IMR-90 (cell line): ENCODE measurements around the gene ZXDC. TPM values are rescaled to one million over a fixed set of nuclear protein-coding genes. Genes with fewer than 3 reads are reported as not detected.

ENCODE experiments used
- ATAC-seq: fragments of 200-7000 bp; cut with Tn5 transposase; 2 replicates; pipeline ENCODE4 v1.9.1; 2020; ENCODE audit warnings: low read depth, mild to moderate bottlenecking, moderate library complexity
- BruUV-seq: library from RNA; stranded (reverse); fragments of 400-500 nt; replicated peaks from 2 replicates; lab custom pipeline; 2021; lab: Mats Ljungman, UMichigan
- CTCF ChIA-PET: fragments of 300-600 bp; formaldehyde crosslinking; extraction: SDS; loops from one replicate; lab custom pipeline; 2021; ENCODE audit warnings: antibody characterized with exemption; lab: Yijun Ruan, JAX
- POLR2A ChIA-PET: fragments of 300-600 bp; sonication (Branson Sonifier 250); formaldehyde crosslinking; loops from one replicate; lab custom pipeline; 2022; ENCODE audit warnings: antibody characterized with exemption; ENCODE audit not compliant: unreplicated experiment; lab: Charles Lee
- DNase-seq: peaks from one replicate; pipeline ENCODE4 v3.0.0; 2013
- H2AFZ ChIP-seq: replicated peaks from 2 replicates; pipeline ENCODE3; 2013; ENCODE audit warnings: low read length, mild to moderate bottlenecking; ENCODE audit not compliant: poor library complexity
- H2AK5ac ChIP-seq: 2 replicates; pipeline ENCODE4 v1.6.1; 2013; ENCODE audit warnings: low read depth, low read length, inconsistent platforms
- H2AK9ac ChIP-seq: replicated peaks from 2 replicates; pipeline ENCODE3; 2013; ENCODE audit warnings: mild to moderate bottlenecking, low read depth, low read length, moderate library complexity; ENCODE audit not compliant: poor library complexity
- H2BK120ac ChIP-seq: 2 replicates; pipeline ENCODE4 v1.6.1; 2013; ENCODE audit warnings: low read depth, low read length, inconsistent platforms
- H2BK15ac ChIP-seq: 3 replicates; pipeline ENCODE4 v1.6.1; 2013; ENCODE audit warnings: low read depth, low read length, inconsistent platforms
- H2BK20ac ChIP-seq: 2 replicates; pipeline ENCODE4 v1.6.1; 2013; ENCODE audit warnings: low read depth, mild to moderate bottlenecking, inconsistent platforms, low read length, moderate library complexity
- H2BK5ac ChIP-seq: 2 replicates; pipeline ENCODE4 v1.6.1; 2013; ENCODE audit warnings: mild to moderate bottlenecking, low read depth, low read length, inconsistent platforms; ENCODE audit not compliant: poor library complexity, severe bottlenecking
- H3K14ac ChIP-seq: replicated peaks from 2 replicates; pipeline ENCODE4 v1.6.1; 2013; ENCODE audit warnings: low read depth, low read length, inconsistent platforms
- H3K18ac ChIP-seq: 2 replicates; pipeline ENCODE4 v1.6.1; 2013; ENCODE audit warnings: low read depth, low read length, control low read depth
- H3K23ac ChIP-seq: 2 replicates; pipeline ENCODE4 v1.6.1; 2013; ENCODE audit warnings: low read depth, low read length, inconsistent platforms
- H3K27ac ChIP-seq: 2 replicates; pipeline ENCODE4 v1.5.1; 2013; ENCODE audit warnings: mild to moderate bottlenecking, control low read depth, low read length; ENCODE audit not compliant: insufficient read depth
- H3K27me3 ChIP-seq: 2 replicates; pipeline ENCODE4 v1.6.1; 2013; ENCODE audit warnings: low read length; ENCODE audit not compliant: control insufficient read depth, insufficient read depth
- H3K36me3 ChIP-seq: 2 replicates; pipeline ENCODE4 v1.6.1; 2013; ENCODE audit warnings: low read length, mixed read lengths; ENCODE audit not compliant: control insufficient read depth, insufficient read depth
- H3K4ac ChIP-seq: 2 replicates; pipeline ENCODE4 v1.6.1; 2013; ENCODE audit warnings: low read depth, low read length, inconsistent platforms
- H3K4me1 ChIP-seq: 2 replicates; pipeline ENCODE4 v1.6.1; 2013; ENCODE audit warnings: low read length, mixed read lengths; ENCODE audit not compliant: control insufficient read depth, insufficient read depth
- H3K4me2 ChIP-seq: 2 replicates; pipeline ENCODE4 v1.6.1; 2013; ENCODE audit warnings: low read depth, mild to moderate bottlenecking, control low read depth, low read length, moderate library complexity
- H3K4me3 ChIP-seq: 2 replicates; pipeline ENCODE4 v1.5.1; 2013; ENCODE audit warnings: low read depth, mild to moderate bottlenecking, control low read depth, low read length, moderate library complexity; ENCODE audit not compliant: insufficient read depth
- H3K56ac ChIP-seq: 2 replicates; pipeline ENCODE4 v1.6.1; 2013; ENCODE audit warnings: low read length, inconsistent platforms; ENCODE audit not compliant: insufficient read depth; ENCODE audit errors: extremely low read depth
- H3K79me1 ChIP-seq, 2 experiments: 2 replicates each; pipeline ENCODE4 v1.6.1; 2013; ENCODE audit warnings: low read length in 2 of 2, inconsistent platforms in 1 of 2, low read depth in 1 of 2
- H3K9ac ChIP-seq: 2 replicates; pipeline ENCODE4 v1.6.1; 2013; ENCODE audit warnings: low read depth, low read length, control low read depth
- H3K9me1 ChIP-seq: 2 replicates; pipeline ENCODE4 v1.6.1; 2013; ENCODE audit warnings: low read length, inconsistent platforms; ENCODE audit not compliant: insufficient read depth
- H3K9me3 ChIP-seq: 2 replicates; pipeline ENCODE4 v1.6.1; 2013; ENCODE audit warnings: low read length; ENCODE audit not compliant: control insufficient read depth, insufficient read depth
- H4K20me1 ChIP-seq: 2 replicates; pipeline ENCODE4 v1.6.1; 2013; ENCODE audit warnings: low read length, inconsistent platforms; ENCODE audit not compliant: insufficient read depth
- H4K5ac ChIP-seq: 2 replicates; pipeline ENCODE4 v1.6.1; 2013; ENCODE audit warnings: mild to moderate bottlenecking, low read depth, low read length, control low read depth
- H4K8ac ChIP-seq, 2 experiments: 2 replicates each; pipeline ENCODE4 v1.6.1; 2013; ENCODE audit warnings: low read depth in 2 of 2, low read length in 2 of 2, control low read depth in 1 of 2, inconsistent platforms in 1 of 2
- H4K91ac ChIP-seq: 2 replicates; pipeline ENCODE4 v1.6.1; 2013; ENCODE audit warnings: low read depth, low read length, inconsistent platforms; ENCODE audit not compliant: insufficient read depth
- BHLHE40 ChIP-seq: fragments of 150-350 bp; IDR thresholded peaks from 2 replicates; pipeline ENCODE4 v1.6.1; 2016; ENCODE audit warnings: mild to moderate bottlenecking, low read depth, low read length
- ELK1 ChIP-seq: fragments of 150-350 bp; IDR thresholded peaks from 2 replicates; pipeline ENCODE4 v1.6.1; 2016; ENCODE audit warnings: low read depth, mild to moderate bottlenecking, low read length, moderate library complexity, borderline replicate concordance
- MXI1 ChIP-seq: IDR thresholded peaks from 2 replicates; pipeline ENCODE4 v1.6.1; 2012; ENCODE audit warnings: low read depth, mild to moderate bottlenecking, low read length, moderate library complexity, borderline replicate concordance
- POLR2A ChIP-seq: IDR thresholded peaks from 2 replicates; pipeline ENCODE4 v1.6.1; 2012; ENCODE audit warnings: mild to moderate bottlenecking, low read depth, low read length
- RFX5 ChIP-seq: IDR thresholded peaks from 2 replicates; pipeline ENCODE4 v1.8.0; 2012; ENCODE audit warnings: low read depth, mild to moderate bottlenecking, low read length, moderate library complexity
- WGBS, 2 experiments: methylation state at CpG; one replicate each; pipeline versions ENCODE4 v1.1.5 to v1.1.7; 2013; ENCODE audit warnings: missing lambda C conversion rate in 2 of 2; ENCODE audit not compliant: insufficient read length in 1 of 2; ENCODE audit errors: extremely low coverage in 2 of 2; 5-methylcytosine and 5-hydroxymethylcytosine counted together
- dilution Hi-C: fragments of 300-500 bp; cut with HindIII; formaldehyde crosslinking; loops from one replicate; pipeline ENCODE4 v1.14.3; 2018; ENCODE audit warnings: low sequenced_read_pairs; ENCODE audit not compliant: unreplicated experiment
- in situ Hi-C: fragments of 300-500 bp; cut with MboI; formaldehyde crosslinking; loops from 3 replicates; pipeline ENCODE4 v1.14.3; 2019; ENCODE audit warnings: low sequenced_read_pairs, inconsistent platforms, mixed read lengths
- intact Hi-C: fragments of 100-400 bp; cut with micrococcal nuclease; formaldehyde crosslinking; loops from 2 replicates; pipeline ENCODE4 v1.10.0; 2022
- polyA plus RNA-seq, 3 experiments: library from polyadenylated mRNA; depleted of rRNA; stranded (reverse); fragments of >200 nt; gene quantifications; 2 replicates each; pipeline ENCODE4 v1.2.3, GENCODE V29; 2012; ENCODE audit warnings: low replicate concordance in 1 of 3
- total RNA-seq: library from RNA; depleted of rRNA; stranded (reverse); fragments of >200 nt; gene quantifications from 2 replicates; pipeline ENCODE4 v1.2.3, GENCODE V29; 2012

The ZXDC gene
- total and polyA plus RNA-seq, 2 of the 4 experiments (the other 2 are of a cell fraction), result 11.5 to 14.3 TPM

- Histone ChIP-seq H2BK120ac (no peak overlapping the region), H3K79me1 (no peaks in the 10 kb centered on the region), H2AK5ac (no peak overlapping the region), H3K14ac (no peak overlapping the region), H3K4me3 (no peak overlapping the region), H3K27ac (no peak overlapping the region), H4K8ac (no peak overlapping the region), H3K56ac (no peak overlapping the region), H2BK5ac (no peak overlapping the region), H2AFZ (no peak overlapping the region), H2BK20ac (no peak overlapping the region), H3K36me3 (no peaks in the 10 kb centered on the region), H2BK15ac (no peak overlapping the region), H3K9me1 (no peaks in the 10 kb centered on the region), H3K23ac (no peak overlapping the region), H3K9ac (no peak overlapping the region), H3K9me3 (no peaks in the 10 kb centered on the region), H3K27me3 (peaks cover 38% of the 10 kb centered on the region), H2AK9ac (no peak overlapping the region), H3K4me1 (no peaks in the 10 kb centered on the region), H4K91ac (no peak overlapping the region), H4K20me1 (no peaks in the 10 kb centered on the region), H3K4ac (no peak overlapping the region), H3K4me2 (no peak overlapping the region), H4K5ac (no peak overlapping the region), H3K18ac (no peak overlapping the region)
- TF ChIP-seq MXI1 (no peak), POLR2A (no peak), ELK1 (no peak), BHLHE40 (no peak), RFX5 (no peak)
- intact Hi-C loops, result no loop called here
- in situ Hi-C loops, result no loop called here
- ATAC-seq (no peak), DNase-seq (no peak)
- dilution Hi-C loops, result no loop called here
- WGBS, 2 experiments, result 70% methylated on average over 2 of the region's 12 CpGs; no CpG with 5 or more reads in 1 of the 2 experiments
- BruUV-seq, result no TSS peak
- POLR2A ChIA-PET, result no interaction called here
- CTCF ChIA-PET, result no interaction called here
These were observed 60.6 kb downstream of the ZXDC start for GRCh38 chr3:126414961-126415660.
